Heart left ventricle (tissue), 16 donors: ENCODE data around the gene SAXO1. TPM values are rescaled to one million over a fixed set of nuclear protein-coding genes. Genes with fewer than 3 reads are reported as not detected.

Experiments
- ATAC-seq, 4 donors: fragments of 200-7000 bp; cut with Tn5 transposase; one replicate each; pipeline ENCODE4 v1.9.1; 2020 to 2022; ENCODE audit warnings: moderate library complexity in 4 of 4, mild to moderate bottlenecking in 3 of 4, moderate number of reproducible peaks in 1 of 4
- DNase-seq, 5 donors: peaks; one replicate each; pipeline ENCODE4 v3.0.0-alpha.2; 2020
- H3K27ac ChIP-seq, 12 donors: fragments of 200-600 bp; sonication (generic) in 4 of 12; one replicate each; pipeline versions ENCODE4 v1.5.0 to v1.8.0; 2016 to 2022; ENCODE audit warnings: mild to moderate bottlenecking in 2 of 12
- H3K27me3 ChIP-seq, 9 donors: fragments of 200-600 bp; sonication (generic) in 2 of 9; one replicate each; pipeline versions ENCODE4 v1.5.1 to v1.8.0; 2016 to 2022; ENCODE audit warnings: mild to moderate bottlenecking in 3 of 9
- H3K36me3 ChIP-seq, 9 donors: fragments of 200-600 bp; sonication (generic) in 2 of 9; one replicate each; pipeline versions ENCODE4 v1.5.0 to v1.8.0; 2018 to 2022; ENCODE audit warnings: mild to moderate bottlenecking in 2 of 9
- H3K4me1 ChIP-seq, 12 donors: fragments of 200-600 bp; sonication (generic) in 4 of 12; one replicate each; pipeline versions ENCODE4 v1.5.0 to v1.8.0; 2016 to 2022; ENCODE audit warnings: mild to moderate bottlenecking in 3 of 12
- H3K4me3 ChIP-seq, 12 donors: fragments of 200-600 bp; sonication (generic) in 4 of 12; one replicate each; pipeline versions ENCODE4 v1.5.0 to v1.8.0; 2017 to 2022; ENCODE audit warnings: mild to moderate bottlenecking in 9 of 12, moderate library complexity in 4 of 12
- H3K9me3 ChIP-seq, 12 donors: fragments of 200-600 bp; sonication (generic) in 4 of 12; one replicate each; pipeline versions ENCODE4 v1.5.0 to v1.8.0; 2016 to 2022; ENCODE audit warnings: mild to moderate bottlenecking in 1 of 12
- CTCF ChIP-seq, 12 donors: fragments of 200-600 bp; sonication (generic) in 4 of 12; IDR thresholded peaks; one replicate each; pipeline versions ENCODE4 v1.5.0 to v1.8.0; 2018 to 2022; ENCODE audit warnings: antibody characterized with exemption in 12 of 12, mild to moderate bottlenecking in 5 of 12
- POLR2A ChIP-seq, 2 donors: fragments of 450-650 bp; IDR thresholded peaks; one replicate each; pipeline ENCODE4 v1.6.1; 2017; ENCODE audit warnings: antibody characterized with exemption in 2 of 2, mild to moderate bottlenecking in 2 of 2, moderate library complexity in 2 of 2
- WGBS, 4 donors: extraction: QIAGEN DNeasy Blood & Tissue Kit in 2 of 4; methylation state at CpG; one replicate each; pipeline versions ENCODE4 v1.1.5 to v1.1.7; 2013 to 2018; 5-methylcytosine and 5-hydroxymethylcytosine counted together
- intact Hi-C, 10 donors: fragments of 100-400 bp; cut with DNase I; formaldehyde crosslinking; loops; one replicate each; pipeline versions ENCODE4 v1.11.1 to v1.14.2; 2022
- long read RNA-seq, 3 donors: library from polyadenylated mRNA; unstranded; transcript quantifications; one replicate each; pipeline ENCODE4 v2.0.0, GENCODE V29; 2020 to 2021
- polyA plus RNA-seq, 2 donors: library from polyadenylated mRNA; stranded (reverse); fragments of 200-250 nt; gene quantifications; one replicate each; pipeline ENCODE4 v1.2.3, GENCODE V29; 2013
- total RNA-seq, 9 donors: library from RNA; depleted of rRNA in 2 of 9; stranded (reverse); fragments of >200 nt in 2 of 9; fragmentation: NEBNext Ultra II Directional in 3 of 9; extraction: Animal tissue kit (Norgen Biotek cat#: 25700) in 3 of 9; gene quantifications; one replicate each; pipeline versions ENCODE4 v1.1.0 to v1.2.4, GENCODE V29; 2016 to 2023
- donor health status: ischemic (EF 13 %, LVEDD 7.1; RV severe dilation, severe dysfunction).
- donor health status: healthy with polysubstance abuse.
- donor health status: DM: no; HTN: yes; CAD: no.
- donor health status: DM: no; HTN: no; CAD: no.
- donor health status: ischemic (EF 25% LVEDD 6.9; RV normal size, moderate dysfunction).
- donor health status: ischemic (EF 25% LVEDD 5.7; RV mildly dilated, moderate dysfunction).
- donor health status: healthy.
- donor health status: DM: yes; HTN: yes; CAD: no.
- donor health status: ischemic (EF 35%, LVEDD 5.7; RV mildly dilated, moderate dysfunction).
- donor health status: nonischemic (EF 11% LVEDD 7.7; RV severe dilation, severe dysfunction).
- donor health status: DM: yes; HTN: yes; CAD: no.
- donor health status: PGD.
- donor health status: ischemic (EF 29% LVEDD 5.4; RV normal size, mild dysfunction).
- donor health status: nonischemic (EF 23%, LVEDD 6.1; RV moderate dilation, normal function).

Gene SAXO1
- under 1 TPM in 3 of 9 donors, not detected in 6; 0.09 to 0.21 (median 0.11) TPM for total RNA-seq
- not detected for polyA plus RNA-seq
- long read RNA-seq, donor 1 = 0 reads
- long read RNA-seq, donor 2 = 0 reads
- long read RNA-seq, donor 3 = 0 reads

GRCh38 chr9:19033015-19033414 lies at the start of gene SAXO1:
TSS of gene SAXO1 (minus strand) at chr9:19033209. CDS start at chr9:19032908, 301 bp downstream.
- Histone ChIP-seq H3K4me3 (no peak within 1 kb of the TSS), H3K4me1 (peaks cover 0 to 3% (median 0%) of the 10 kb centered on the region in 12 donors), H3K27me3 (peaks cover 0 to 7% (median 0%) of the 10 kb centered on the region in 9 donors), H3K36me3 (no peaks in the 10 kb centered on the region), H3K27ac (no peak within 1 kb of the TSS), H3K9me3 (no peaks in the 10 kb centered on the region)
- ATAC-seq (peak in 1 of 4 donors; percentile 44), DNase-seq (no peak)
- 67 to 91% (median 83%) methylated on average over 10 to 20 of the region's 20 CpGs for WGBS, 4 donors
- intact Hi-C loops = loop anchor here in 2 of 10 donors (5.0 to 10.0 kb wide), 2 partner anchors 776 to 1218 kb away; no protein-coding TSS in a partner anchor
- TF ChIP-seq POLR2A (IDR thresholded peaks at IDR 0.05) = no peak
- TF ChIP-seq CTCF (IDR thresholded peaks at IDR 0.05) = no peak

- no peak for ATAC-seq
- no peak for DNase-seq
- Histone ChIP-seq H3K9me3 (no peaks in the 10 kb centered on the region), H3K4me1 (no peaks in the 10 kb centered on the region), H3K36me3 (peaks cover 2 to 97% (median 89%) of the 10 kb centered on the region in 9 donors), H3K4me3 (no peak overlapping the region), H3K27me3 (no peaks in the 10 kb centered on the region), H3K27ac (no peak overlapping the region)
- intact Hi-C loops = no loop called here
- 76 to 89% (median 85%) methylated on average over 1 of the region's 1 CpG for WGBS, 4 donors
- no peak for TF ChIP-seq CTCF (IDR thresholded peaks at IDR 0.05)
- no peak for TF ChIP-seq POLR2A (IDR thresholded peaks at IDR 0.05)
Observed at GRCh38 chr9:19074836-19075235, 41.8 kb upstream of the SAXO1 start.

GRCh38 chr9:19074229-19074628 lies 41.2 kb upstream of the SAXO1 start:
- no peak for DNase-seq
- 96 to 100% (median 98%) methylated on average over 2 of the region's 2 CpGs for WGBS, 4 donors
- intact Hi-C loops = no loop called here
- Histone ChIP-seq H3K36me3 (peaks cover 2 to 98% (median 89%) of the 10 kb centered on the region in 9 donors), H3K4me1 (no peaks in the 10 kb centered on the region), H3K4me3 (no peak overlapping the region), H3K27me3 (no peaks in the 10 kb centered on the region), H3K27ac (no peak overlapping the region), H3K9me3 (no peaks in the 10 kb centered on the region)
- no peak for ATAC-seq
- TF ChIP-seq CTCF (IDR thresholded peaks at IDR 0.05) = no peak
- no peak for TF ChIP-seq POLR2A (IDR thresholded peaks at IDR 0.05)

- no peak for TF ChIP-seq POLR2A (IDR thresholded peaks at IDR 0.05)
- TF ChIP-seq CTCF (IDR thresholded peaks at IDR 0.05) = no peak
- H3K4me1 ChIP-seq = peaks cover 0 to 18% (median 7%) of the 10 kb centered on the region in 12 donors
- intact Hi-C loops = loop anchor here in 2 of 10 donors (5.0 to 10.0 kb wide), 2 partner anchors 45 to 68 kb away; partner anchors contain the start of genes HAUS6 (in 1 of the 2) and PLIN2 (in 1 of the 2)
- peaks cover 0 to 67% (median 60%) of the 10 kb centered on the region in 9 donors for H3K36me3 ChIP-seq
- H3K4me3 ChIP-seq = no peak overlapping the region
- ATAC-seq (no peak), DNase-seq (no peak)
- H3K9me3 ChIP-seq = no peaks in the 10 kb centered on the region
- no peaks in the 10 kb centered on the region for H3K27me3 ChIP-seq
- no peak overlapping the region for H3K27ac ChIP-seq
Observed at GRCh38 chr9:19057033-19057432, 24.0 kb upstream of the SAXO1 start.
